HG02981 (cell line): ENCODE data around the gene PYGB.

Experiments used
- ATAC-seq: cut with Tn5 transposase; IDR thresholded peaks from one replicate; pipeline ENCODE4 v1.9.1; 2021; ENCODE audit warnings: mild to moderate bottlenecking, moderate library complexity; ENCODE audit not compliant: unreplicated experiment

Gene PYGB

GRCh38 chr20:25269057-25269832, 21.4 kb downstream of the PYGB start:
- no peak for ATAC-seq

DNA sequence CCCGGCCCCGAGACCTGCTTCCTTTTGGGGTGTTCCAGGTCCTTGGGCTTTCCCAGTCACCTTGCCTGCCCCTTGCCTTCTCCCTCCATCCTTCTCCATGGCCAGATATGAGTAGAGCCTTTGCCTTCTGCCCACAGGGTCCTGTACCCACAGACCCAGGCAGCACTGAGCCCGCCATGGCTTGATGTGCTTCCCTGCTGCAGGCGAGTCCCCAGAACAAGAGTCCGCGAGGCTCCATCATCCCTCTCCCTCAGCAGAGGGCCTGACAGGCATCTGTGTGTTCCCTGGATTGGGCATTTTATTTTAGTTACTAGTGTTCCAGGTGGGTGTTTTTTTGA, 21.9 kb downstream of the PYGB start:
- no peak for ATAC-seq

DNA sequence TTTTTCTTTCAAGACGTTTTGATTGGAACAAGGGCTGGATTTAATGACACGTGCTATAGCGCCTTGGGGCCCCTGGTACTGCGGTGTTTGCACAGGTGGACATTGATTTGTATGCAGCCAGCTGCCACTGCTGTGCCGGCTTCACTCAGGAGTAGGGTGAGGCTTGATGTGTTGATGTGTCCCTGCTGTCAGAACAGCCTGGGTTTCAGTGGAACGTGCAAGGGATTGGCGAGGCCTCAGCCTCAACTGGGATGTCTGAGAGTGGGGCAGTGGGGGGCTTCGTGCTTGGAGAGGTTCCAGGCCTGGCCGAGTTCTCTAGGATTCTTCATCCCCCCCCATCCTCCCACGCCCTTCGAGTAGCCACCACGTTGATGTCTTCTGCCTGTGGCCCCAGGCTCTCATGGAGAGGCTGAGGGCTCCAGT, 23.0 kb downstream of the PYGB start:
- ATAC-seq, result no peak

DNA sequence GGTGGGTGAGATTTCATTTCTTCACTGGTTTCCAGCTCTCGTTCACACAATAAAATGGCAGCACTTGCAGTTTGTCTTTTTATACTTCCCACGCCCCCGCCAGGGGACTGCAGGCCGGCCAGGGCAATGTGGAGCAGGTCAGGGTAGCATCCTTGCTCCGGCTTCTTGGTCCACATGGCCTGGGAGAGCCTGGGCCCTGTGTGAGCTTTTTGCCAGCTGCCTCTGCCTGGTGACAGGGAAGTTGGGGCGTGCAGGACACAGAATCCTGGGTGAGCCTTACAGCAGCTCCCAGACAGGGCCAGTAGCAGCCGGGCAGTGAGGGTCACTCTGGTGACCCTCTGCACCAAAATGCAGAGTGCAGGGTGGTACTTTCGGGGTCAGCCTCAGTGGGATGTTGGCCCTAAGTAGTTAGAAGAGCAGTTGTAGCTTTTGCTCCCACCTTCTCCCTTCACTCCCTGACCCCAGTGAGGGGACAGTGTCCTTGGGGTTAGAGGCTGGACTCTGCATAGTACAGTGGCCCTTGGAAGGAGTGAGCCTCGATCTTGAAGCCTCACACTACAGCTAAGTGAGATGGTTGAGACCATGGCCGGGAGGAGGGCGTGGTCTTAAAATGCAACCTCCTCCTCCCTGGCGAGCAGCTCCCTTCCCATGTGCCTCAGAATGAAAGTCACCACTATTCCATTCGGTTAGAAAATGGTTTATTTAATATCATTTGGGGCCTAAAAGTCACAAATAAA, 23.8 kb downstream of the PYGB start:
- ATAC-seq, result no peak

DNA sequence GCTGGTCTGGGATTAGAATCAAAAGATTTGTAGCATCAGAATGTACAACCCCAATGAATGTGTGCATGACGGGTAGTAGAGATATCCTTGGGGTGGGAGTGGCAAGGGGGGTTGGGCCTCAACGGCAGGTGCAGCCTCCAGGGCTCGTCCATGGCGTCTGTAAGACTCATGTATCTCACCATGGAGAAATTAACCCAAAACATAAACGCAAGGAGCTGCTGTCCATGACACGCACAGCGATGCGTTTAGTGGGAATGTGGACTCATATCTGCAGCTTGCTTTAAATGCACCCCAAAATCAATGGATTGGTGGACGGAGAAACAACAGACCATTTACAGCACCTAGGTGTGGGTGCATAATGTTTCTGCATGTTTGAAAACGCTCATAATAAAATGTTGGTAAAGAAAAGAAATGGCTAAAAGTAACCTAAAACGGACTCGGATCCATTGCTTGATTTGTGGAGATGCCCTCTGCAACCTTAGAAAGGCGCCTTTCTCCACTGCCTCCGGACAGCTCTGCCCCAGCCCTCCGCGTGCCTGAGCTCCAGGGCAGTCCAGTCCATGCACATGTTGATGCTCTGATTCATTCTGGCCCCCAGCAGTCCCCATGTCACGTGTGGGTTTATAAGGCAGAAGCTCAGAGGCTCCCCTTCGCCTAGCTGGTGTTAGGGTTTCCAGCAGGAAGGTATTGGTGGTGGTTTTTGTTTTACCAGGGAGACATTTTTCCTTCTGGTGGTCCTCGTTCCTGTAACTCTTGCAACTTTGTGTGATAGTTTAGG, 24.5 kb downstream of the PYGB start:
- no peak for ATAC-seq

DNA sequence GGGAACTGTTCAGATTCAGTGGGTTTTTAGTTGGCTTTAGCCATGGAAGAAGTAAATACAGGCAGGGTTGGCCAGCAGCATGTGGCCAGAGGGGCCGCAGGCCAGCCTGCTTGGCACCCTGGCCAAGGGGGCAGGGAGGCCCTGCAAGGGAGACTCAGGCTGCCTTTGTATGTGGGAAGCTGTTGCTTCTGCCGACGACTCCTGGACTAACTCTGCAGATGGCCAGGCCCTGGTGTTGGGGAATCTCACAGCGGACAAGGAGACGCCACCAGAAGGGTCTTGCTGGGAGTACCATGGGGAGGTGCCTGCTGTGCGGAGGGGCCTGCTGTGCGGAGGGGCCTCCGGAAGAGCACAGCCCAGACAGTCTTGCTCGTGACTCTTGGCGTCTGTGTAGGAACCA, 25.2 kb downstream of the PYGB start:
- no peak for ATAC-seq

GRCh38 chr20:25273541-25274358, 25.9 kb downstream of the PYGB start:
- ATAC-seq, result no peak

DNA sequence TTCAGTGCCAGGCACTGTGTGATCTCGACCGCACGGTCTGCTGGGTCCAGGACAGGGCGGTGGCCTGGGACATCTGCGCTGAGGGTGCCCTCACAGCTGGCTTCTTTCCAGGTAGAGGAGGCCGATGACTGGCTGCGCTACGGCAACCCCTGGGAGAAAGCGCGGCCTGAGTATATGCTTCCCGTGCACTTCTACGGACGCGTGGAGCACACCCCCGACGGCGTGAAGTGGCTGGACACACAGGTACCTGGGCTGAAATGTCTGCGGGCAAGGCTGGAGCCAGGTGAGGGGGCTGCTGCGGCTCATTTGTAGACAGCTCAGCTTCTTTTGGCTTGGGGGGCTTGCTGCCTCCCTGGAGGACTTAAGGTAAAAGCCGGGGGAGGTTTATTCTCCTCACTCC, 26.6 kb downstream of the PYGB start:
- no peak for ATAC-seq

DNA sequence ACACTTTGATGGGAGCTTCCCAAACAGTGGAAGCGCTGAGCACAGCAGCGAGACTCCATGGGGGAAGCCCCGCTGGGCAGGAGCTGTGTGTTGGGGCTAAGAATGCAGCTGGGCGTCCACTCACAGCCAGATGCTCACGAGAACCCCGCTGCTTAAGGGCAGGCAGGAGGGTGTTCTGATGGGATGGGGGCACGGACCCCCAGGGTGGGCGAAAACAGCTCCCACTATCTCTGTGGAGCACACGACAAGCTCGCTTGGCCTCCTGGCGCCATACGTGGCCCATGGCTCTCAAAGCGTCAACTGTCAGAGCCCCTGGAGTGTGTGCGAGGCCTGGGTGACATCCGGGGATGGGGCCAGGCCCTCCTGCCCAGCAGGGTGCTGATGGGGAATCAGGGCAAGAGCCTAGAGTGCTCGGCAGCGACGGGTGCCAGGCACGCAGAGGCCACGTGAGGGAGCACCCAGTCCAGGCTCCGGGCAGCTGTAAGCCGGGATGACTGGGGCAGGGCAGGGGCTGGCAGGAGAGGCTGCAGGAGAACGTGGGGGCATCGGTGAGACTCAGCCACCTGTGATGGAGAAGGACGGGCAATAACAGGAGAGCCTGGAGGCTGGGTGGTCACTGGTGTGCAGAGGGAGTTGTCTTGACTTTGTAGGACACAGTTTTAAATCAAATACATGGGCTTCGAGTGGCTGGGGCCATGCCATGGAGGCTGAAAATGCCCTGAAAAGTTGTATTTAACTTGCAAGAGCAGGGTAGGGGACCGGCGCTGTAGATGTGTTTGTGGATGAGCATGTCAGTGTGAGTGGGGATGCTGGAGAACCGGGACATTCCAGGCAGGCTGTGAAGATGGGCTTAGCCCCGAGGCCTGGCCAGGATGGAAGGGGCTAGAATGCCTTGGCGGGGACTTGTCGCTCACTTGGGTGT, 27.3 kb downstream of the PYGB start:
- no peak for ATAC-seq

DNA sequence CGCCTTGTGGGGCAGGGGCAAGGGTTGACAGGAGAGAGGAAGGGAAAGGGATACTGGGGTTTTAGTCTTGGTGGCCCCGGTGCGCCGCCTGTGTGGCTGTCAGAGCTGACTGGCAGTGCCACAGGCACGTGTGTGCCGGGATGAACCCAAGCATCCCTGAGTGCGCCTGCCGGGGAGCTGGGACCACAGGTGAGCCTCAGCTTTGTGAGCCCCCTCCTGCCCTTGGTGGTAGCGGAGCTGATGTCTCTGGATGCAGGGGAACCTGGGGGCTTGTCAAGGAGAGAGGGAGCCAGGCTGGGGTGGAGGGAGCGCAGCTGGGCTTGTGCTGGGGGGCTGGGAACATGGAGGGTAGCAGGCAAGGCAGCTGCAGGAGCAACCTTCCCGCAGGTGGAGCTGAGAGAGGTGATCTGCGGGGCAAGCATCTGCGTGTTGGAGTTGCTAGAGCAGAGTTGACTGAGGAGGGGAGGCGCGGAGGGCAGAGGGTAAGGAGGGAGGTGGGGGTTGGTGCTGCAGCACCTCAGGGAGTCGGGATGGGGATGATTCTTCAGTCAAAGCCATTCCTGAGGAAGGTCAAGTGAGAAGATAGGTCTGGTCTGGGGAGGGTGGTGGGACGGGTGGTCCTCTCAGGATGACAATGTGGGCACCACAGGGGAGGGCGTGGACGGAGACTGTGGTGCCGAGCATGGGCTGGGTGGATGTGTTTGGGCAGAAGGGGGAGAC, 28.1 kb downstream of the PYGB start:
- no peak for ATAC-seq

DNA sequence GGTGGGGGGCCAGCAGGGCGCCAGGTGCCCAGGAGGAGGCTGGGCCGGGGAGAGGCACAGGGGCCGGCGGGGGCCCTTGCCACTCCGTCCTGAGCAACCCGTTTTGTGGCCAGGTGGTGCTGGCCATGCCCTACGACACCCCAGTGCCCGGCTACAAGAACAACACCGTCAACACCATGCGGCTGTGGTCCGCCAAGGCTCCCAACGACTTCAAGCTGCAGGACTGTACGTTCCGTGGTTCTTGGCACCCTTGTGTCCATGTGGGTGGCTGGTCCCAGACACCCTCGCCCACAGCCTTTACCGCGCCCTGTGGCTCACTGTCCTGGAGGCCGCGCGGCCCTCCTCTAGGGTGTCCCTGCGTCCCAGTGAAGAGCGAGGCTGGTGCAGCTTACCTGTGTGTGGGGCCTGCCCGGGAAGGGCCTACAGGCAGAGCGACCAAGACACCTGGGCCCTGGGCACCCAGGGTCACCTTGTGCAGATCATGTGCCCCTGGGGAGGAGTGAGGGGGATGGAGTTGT, 28.7 kb downstream of the PYGB start:
- ATAC-seq, result no peak

DNA sequence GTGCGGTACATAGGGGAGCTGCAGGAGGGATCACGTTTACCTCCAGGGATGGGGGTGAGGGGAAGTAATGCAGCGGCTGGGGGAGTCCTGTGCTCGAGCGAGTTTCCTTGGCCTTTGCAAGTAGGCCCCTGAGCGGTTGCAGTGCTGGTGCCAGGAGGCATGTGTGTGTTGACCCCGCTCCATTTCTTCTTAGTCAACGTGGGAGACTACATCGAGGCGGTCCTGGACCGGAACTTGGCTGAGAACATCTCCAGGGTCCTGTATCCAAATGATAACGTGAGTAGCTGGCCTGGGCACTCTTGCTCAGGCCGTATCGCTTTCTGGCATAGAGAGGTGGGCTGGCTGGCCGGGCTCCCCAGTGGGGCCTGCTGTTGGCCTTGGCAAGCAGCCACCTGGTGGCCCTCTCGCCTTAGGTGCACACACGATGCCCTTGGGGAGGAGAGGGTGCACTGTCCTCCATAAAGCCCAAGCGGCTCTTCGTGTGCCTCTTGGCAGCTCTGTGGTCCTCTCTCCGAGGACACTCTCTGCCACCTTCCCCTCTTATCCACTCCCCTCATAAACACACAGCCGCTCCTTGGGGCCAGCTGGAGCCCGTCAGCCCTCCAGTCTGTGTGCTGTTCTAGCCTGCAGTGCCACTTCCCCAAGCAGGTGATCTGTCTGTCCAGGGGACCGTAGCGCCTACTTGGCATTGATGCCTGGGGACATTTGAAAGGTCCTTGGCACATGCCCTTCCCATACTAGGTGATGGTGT, 29.3 kb downstream of the PYGB start:
- ATAC-seq, result no peak

DNA sequence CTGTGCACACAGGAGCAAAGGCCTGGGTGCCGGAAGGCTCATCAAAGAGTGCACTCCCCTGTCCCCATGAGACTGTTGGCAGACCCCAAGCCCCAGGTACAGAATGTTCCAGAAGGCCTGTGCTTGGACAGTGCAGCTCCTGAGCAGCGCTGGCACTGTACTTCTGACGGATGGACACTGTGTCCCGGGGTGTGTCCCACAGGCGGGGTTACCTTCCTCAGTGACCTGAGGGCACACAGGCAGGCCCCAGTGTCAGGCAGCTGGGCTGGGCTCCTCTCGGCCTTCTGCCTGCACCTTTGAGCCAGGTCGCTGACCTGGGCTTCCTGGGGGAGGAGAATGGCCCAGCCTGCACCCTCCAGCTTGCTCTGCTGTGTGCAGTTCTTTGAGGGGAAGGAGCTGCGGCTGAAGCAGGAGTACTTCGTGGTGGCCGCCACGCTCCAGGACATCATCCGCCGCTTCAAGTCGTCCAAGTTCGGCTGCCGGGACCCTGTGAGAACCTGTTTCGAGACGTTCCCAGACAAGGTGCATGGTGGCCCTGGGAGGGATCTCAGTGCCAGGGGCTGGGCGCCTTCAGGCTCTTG, 30.1 kb downstream of the PYGB start:
- no peak for ATAC-seq

DNA sequence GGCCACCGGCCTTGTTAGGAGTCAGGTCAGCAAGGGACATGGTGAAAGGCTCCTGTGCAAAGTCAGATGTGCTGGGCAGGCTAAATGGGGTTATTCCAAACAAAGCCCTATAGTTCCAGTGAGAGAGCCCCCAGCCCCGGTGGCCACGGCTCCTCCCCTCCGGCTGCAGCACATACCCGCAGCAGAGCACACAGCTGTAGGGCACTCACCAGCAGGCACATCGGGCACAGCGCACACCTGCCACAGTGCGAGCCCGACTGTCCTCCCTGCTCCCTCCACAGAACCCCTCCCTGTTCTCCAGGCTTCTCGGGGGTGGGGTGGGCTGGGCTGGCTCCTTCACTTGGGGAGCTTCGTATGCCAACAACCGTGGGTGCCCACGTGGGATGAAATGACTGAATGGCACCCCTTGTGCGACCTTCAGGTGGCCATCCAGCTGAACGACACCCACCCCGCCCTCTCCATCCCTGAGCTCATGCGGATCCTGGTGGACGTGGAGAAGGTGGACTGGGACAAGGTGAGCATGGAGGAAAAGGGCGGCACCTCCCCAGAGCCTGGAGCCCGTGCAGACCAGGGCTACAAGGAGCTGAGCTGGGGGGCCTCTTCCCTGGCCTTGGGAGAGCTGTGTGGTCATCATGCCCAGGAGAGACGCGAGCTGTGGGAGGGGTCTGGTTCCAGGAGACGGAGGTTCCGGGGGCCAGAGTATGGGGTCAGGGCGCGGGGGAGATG, 30.9 kb downstream of the PYGB start:
- no peak for ATAC-seq

DNA sequence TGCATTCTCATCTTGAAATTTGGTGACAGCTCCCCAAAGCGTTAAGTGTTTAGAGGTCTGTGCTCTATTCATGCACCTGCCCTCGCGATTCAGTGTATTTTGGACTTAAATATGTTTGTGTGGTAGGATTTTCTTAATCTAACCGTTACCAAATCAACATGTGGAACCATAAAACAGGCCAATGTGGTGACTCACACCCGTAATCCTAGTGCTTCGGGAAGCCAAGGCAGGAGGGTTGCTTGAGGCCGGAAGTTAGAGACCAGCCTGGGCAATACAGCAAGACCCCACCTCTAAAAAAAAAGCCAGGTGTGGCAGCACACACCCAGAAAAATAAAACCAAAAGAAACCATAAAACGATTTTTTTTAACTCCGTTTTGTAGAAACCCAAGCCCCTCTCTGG, 31.5 kb downstream of the PYGB start:
- no peak for ATAC-seq

GRCh38 chr20:25280051-25280573, 32.2 kb downstream of the PYGB start:
- ATAC-seq, result no peak
